WERI-Rb-1 (cell line): Measurements from ENCODE around the gene GNG11.

Experiments used
- DNase-seq: peaks from one replicate; pipeline ENCODE4 v3.0.0-alpha.2; 2020
- H3K27ac ChIP-seq: fragments of 250-450 bp; sonication (Bioruptor Pico); 2 replicates; pipeline ENCODE4 v1.5.1; 2020; ENCODE audit warnings: mild to moderate bottlenecking, moderate library complexity
- H3K27me3 ChIP-seq: fragments of 250-450 bp; sonication (Bioruptor Pico); 2 replicates; pipeline ENCODE4 v1.5.1; 2021; ENCODE audit warnings: mild to moderate bottlenecking, low read depth, moderate library complexity; ENCODE audit not compliant: insufficient read depth, severe bottlenecking
- H3K36me3 ChIP-seq: fragments of 250-450 bp; sonication (Bioruptor Pico); 2 replicates; pipeline ENCODE4 v1.5.1; 2020; ENCODE audit warnings: mild to moderate bottlenecking, moderate library complexity
- H3K4me3 ChIP-seq: 2 replicates; pipeline ENCODE4 v1.5.1; 2011; ENCODE audit warnings: low read depth, mild to moderate bottlenecking, control low read depth, low read length
- H3K9me3 ChIP-seq: fragments of 250-450 bp; sonication (Bioruptor Pico); 2 replicates; pipeline ENCODE4 v1.5.1; 2021; ENCODE audit warnings: mild to moderate bottlenecking, moderate library complexity; ENCODE audit not compliant: severe bottlenecking
- CTCF ChIP-seq: IDR thresholded peaks from 2 replicates; pipeline ENCODE4 v1.5.1; 2011; ENCODE audit warnings: low read depth, mild to moderate bottlenecking, control low read depth, inconsistent platforms, low read length

GNG11 gene

GRCh38 chr7:93883078-93883916, 38.2 kb upstream of the GNG11 start:
- Histone ChIP-seq H3K36me3 (no peaks in the 10 kb centered on the region), H3K27me3 (no peaks in the 10 kb centered on the region), H3K27ac (no peak overlapping the region), H3K9me3 (no peaks in the 10 kb centered on the region), H3K4me3 (no peak overlapping the region)
- TF ChIP-seq CTCF, result 0 out of 2 replicates have a peak, but pooled peaks have one; percentile 13
- DNase-seq, result no peak

- Histone ChIP-seq H3K27ac (no peak overlapping the region), H3K4me3 (no peak overlapping the region), H3K27me3 (no peaks in the 10 kb centered on the region), H3K36me3 (no peaks in the 10 kb centered on the region), H3K9me3 (no peaks in the 10 kb centered on the region)
- no peak for TF ChIP-seq CTCF
- DNase-seq, result no peak
Observed at GRCh38 chr7:93883917-93884345, 37.6 kb upstream of the GNG11 start.

GRCh38 chr7:93884541-93884940, 37.0 kb upstream of the GNG11 start:
- Histone ChIP-seq H3K9me3 (no peaks in the 10 kb centered on the region), H3K27me3 (no peaks in the 10 kb centered on the region), H3K36me3 (no peaks in the 10 kb centered on the region), H3K27ac (no peak overlapping the region), H3K4me3 (no peak overlapping the region)
- TF ChIP-seq CTCF, result no peak
- DNase-seq, result no peak

- no peak overlapping the region for H3K4me3 ChIP-seq
- no peak for TF ChIP-seq CTCF
- no peak overlapping the region for H3K27ac ChIP-seq
Observed at GRCh38 chr7:93889261-93889660, 32.3 kb upstream of the GNG11 start.

GRCh38 chr7:93890041-93890463, 31.5 kb upstream of the GNG11 start:
- H3K9me3 ChIP-seq, result no peaks in the 10 kb centered on the region
- H3K27ac ChIP-seq, result no peak overlapping the region
- DNase-seq, result peak; percentile 19
- TF ChIP-seq CTCF, result no peak
- peak overlapping the region; percentile 62 for H3K4me3 ChIP-seq
- no peaks in the 10 kb centered on the region for H3K27me3 ChIP-seq
- no peaks in the 10 kb centered on the region for H3K36me3 ChIP-seq

More at GRCh38 chr7:93889261-93889660, 32.3 kb upstream of the GNG11 start:
- no peak for DNase-seq
- Histone ChIP-seq H3K27me3 (no peaks in the 10 kb centered on the region), H3K9me3 (no peaks in the 10 kb centered on the region), H3K36me3 (no peaks in the 10 kb centered on the region)
